Stimulated activated CD8-positive, alpha-beta memory T cell treated with anti-CD3 and anti-CD28 coated beads, Interleukin-7, amount 100 ng/mL, for 1 hour (primary cell): ENCODE results near the gene ERFE.

Experiments used
- DNase-seq, 2 donors: peaks; one replicate each; pipeline ENCODE4 v3.0.0-alpha.2; 2020; ENCODE audit warnings: low read depth in 2 of 2

Gene ERFE

GRCh38 chr2:238139196-238140039 is 19.4 kb upstream of the ERFE start:
- no peak for DNase-seq

GRCh38 chr2:238140040-238140439 is 18.7 kb upstream of the ERFE start:
- DNase-seq: no peak

- no peak for DNase-seq
These were observed 17.8 kb upstream of the ERFE start for GRCh38 chr2:238140721-238141540.

- DNase-seq: no peak
These were observed 17.0 kb upstream of the ERFE start for GRCh38 chr2:238141541-238142318.

- no peak for DNase-seq
These were observed 16.2 kb upstream of the ERFE start for GRCh38 chr2:238142382-238143205.

GRCh38 chr2:238143239-238143951 is 15.4 kb upstream of the ERFE start:
- DNase-seq: no peak

- no peak for DNase-seq
These were observed 14.5 kb upstream of the ERFE start for GRCh38 chr2:238144262-238144661.

- DNase-seq: no peak
These were observed 13.7 kb upstream of the ERFE start for GRCh38 chr2:238145046-238145445.

GRCh38 chr2:238145851-238146250 is 12.9 kb upstream of the ERFE start:
- no peak for DNase-seq

- no peak for DNase-seq
These were observed 11.8 kb upstream of the ERFE start for GRCh38 chr2:238146884-238147544.

- DNase-seq: no peak
These were observed 9.8 kb upstream of the ERFE start for GRCh38 chr2:238148981-238149380.

GRCh38 chr2:238149841-238150572 is 8.8 kb upstream of the ERFE start:
- DNase-seq: no peak

- DNase-seq: no peak
These were observed 8.1 kb upstream of the ERFE start for GRCh38 chr2:238150686-238151085.

GRCh38 chr2:238151205-238151604 is 7.6 kb upstream of the ERFE start:
- no peak for DNase-seq

- DNase-seq: no peak
These were observed 7.0 kb upstream of the ERFE start for GRCh38 chr2:238151628-238152235.

- no peak for DNase-seq
These were observed 5.7 kb upstream of the ERFE start for GRCh38 chr2:238152771-238153688.

- DNase-seq: no peak
These were observed 4.2 kb upstream of the ERFE start for GRCh38 chr2:238154570-238154969.
